ENCODE results near the gene SMAD5. TPM values are rescaled to one million over a fixed set of nuclear protein-coding genes. Genes with fewer than 3 reads are reported as not detected.

The SMAD5 gene
- total RNA-seq = 23.3 and 39.6 TPM in 2 replicates

DNA sequence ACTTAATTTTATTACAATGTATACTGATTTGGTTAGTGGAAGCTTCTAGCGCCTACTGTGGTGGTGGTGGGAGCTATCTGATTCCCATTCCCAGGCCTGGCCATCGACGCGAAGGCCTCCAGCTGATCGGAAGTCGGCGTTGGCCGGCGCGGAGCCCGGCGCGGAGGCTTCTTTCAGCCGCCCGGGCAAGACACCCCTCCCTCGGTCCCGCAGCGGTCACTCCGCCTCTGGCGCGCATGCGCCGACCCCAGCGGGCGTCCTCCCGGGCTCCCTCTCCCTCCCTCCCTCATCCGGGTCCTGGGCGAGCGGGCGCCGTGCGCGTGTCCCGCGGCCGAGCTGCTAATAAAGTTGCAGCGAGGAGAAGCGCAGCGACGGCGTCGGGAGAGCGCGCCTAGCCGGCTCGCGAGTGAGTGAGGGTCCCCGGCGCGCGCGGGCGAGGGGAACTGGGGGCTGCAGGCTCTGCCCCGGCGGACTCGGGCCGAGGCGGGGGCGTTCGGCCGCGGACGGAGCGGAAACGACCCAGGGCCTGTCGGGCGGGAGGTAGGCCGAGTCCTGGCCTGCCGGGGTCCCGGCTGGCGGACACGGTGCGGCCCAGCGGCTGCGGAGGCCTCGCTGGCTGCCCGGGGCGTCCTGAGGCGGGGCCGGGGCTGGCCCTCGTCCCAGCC, at the start of gene SMAD5:
Gene SMAD5, plus strand, starts transcription at position 289 of the 665 bp plus-strand sequence. CDS start 20,916 bp downstream, outside the sequence.

GRCh38 chr5:136192526-136193321, 60.1 kb downstream of the SMAD5 start, which contains the start of gene SMIM32:
Gene SMIM32 (minus strand): TSS chr5:136193162. CDS start chr5:136192524, 638 bp downstream.

Other genes with a start within 250 kb of the SMAD5 start
- not detected in 2 replicates for gene IL9, start 237.0 kb upstream of the SMAD5 start, total RNA-seq
- gene LECT2, start 177.9 kb upstream of the SMAD5 start, total RNA-seq = not detected in 2 replicates
- 5.2 and 12.8 TPM in 2 replicates for gene TGFBI, start 103.9 kb upstream of the SMAD5 start, total RNA-seq
- not detected in 2 replicates for gene SMIM32, start 60.3 kb downstream of the SMAD5 start, total RNA-seq
- not detected in 2 replicates for gene TRPC7, start 232.7 kb downstream of the SMAD5 start, total RNA-seq